Tibial nerve (tissue), 4 donors: ENCODE data around the gene GINS3.

Experiments
- CTCF ChIP-seq, 5 experiments: fragments of 200-600 bp in 3 of 5; fragments of 450-650 bp in 2 of 5; sonication (generic) in 3 of 5; IDR thresholded peaks; one replicate each; pipeline ENCODE4 v1.5.1; 2016 to 2019; ENCODE audit warnings: antibody characterized with exemption in 5 of 5, mild to moderate bottlenecking in 3 of 5, moderate library complexity in 2 of 5
- EP300 ChIP-seq, 2 donors: sonication (generic); formaldehyde crosslinking; IDR thresholded peaks; one replicate each; pipeline ENCODE4 v1.6.1; 2017; ENCODE audit warnings: antibody characterized with exemption in 2 of 2, mild to moderate bottlenecking in 1 of 2
- POLR2A ChIP-seq, 2 donors: fragments of 450-650 bp; IDR thresholded peaks; one replicate each; pipeline ENCODE4 v1.6.1; 2017; ENCODE audit warnings: antibody characterized with exemption in 2 of 2, mild to moderate bottlenecking in 2 of 2, moderate library complexity in 2 of 2

- TF ChIP-seq CTCF (IDR thresholded peaks at IDR 0.05) (no peak), POLR2A (IDR thresholded peaks at IDR 0.05) (no peak), EP300 (IDR thresholded peaks at IDR 0.05) (no peak)
Measured at GRCh38 chr16:58421059-58421458, 28.8 kb downstream of the GINS3 start.
